Stimulated activated CD8-positive, alpha-beta memory T cell treated with anti-CD3 and anti-CD28 coated beads, Interleukin-12 subunit alpha, Interleukin-12 subunit beta, amount 100 ng/mL, for 4 hours (primary cell): ENCODE results near the gene APP.
"Not testable (repeated sequence)": the region's sequence is repeated elsewhere in the genome, so short reads cannot be mapped to it uniquely, and the experiment has no call there.

ENCODE experiments used
- DNase-seq: peaks from one replicate; pipeline ENCODE4 v3.0.0-alpha.2; 2020; ENCODE audit warnings: low read depth

APP gene

GRCh38 chr21:26097475-26097874 lies 73.1 kb downstream of the APP start:
- no peak for DNase-seq

- no peak for DNase-seq
These were observed 73.8 kb downstream of the APP start for GRCh38 chr21:26096494-26097371.

GRCh38 chr21:26095131-26095530 lies 75.4 kb downstream of the APP start:
- DNase-seq, result no peak

GRCh38 chr21:26093122-26093521 lies 77.4 kb downstream of the APP start:
- no peak for DNase-seq

- DNase-seq, result no peak
These were observed 79.0 kb downstream of the APP start for GRCh38 chr21:26091480-26092018.

- no peak for DNase-seq
These were observed 80.8 kb downstream of the APP start for GRCh38 chr21:26089730-26090129.

- DNase-seq, result no peak
These were observed 83.2 kb downstream of the APP start for GRCh38 chr21:26087223-26087918.

- DNase-seq, result no peak
These were observed 84.7 kb downstream of the APP start for GRCh38 chr21:26085882-26086281.

GRCh38 chr21:26085127-26085526 lies 85.4 kb downstream of the APP start:
- no peak for DNase-seq

GRCh38 chr21:26082549-26082948 lies 88.0 kb downstream of the APP start:
- DNase-seq, result no peak

GRCh38 chr21:26081175-26081760 lies 89.3 kb downstream of the APP start:
- DNase-seq, result not testable (repeated sequence)

- no peak for DNase-seq
These were observed 90.4 kb downstream of the APP start for GRCh38 chr21:26080211-26080610.

GRCh38 chr21:26079366-26079765 lies 91.2 kb downstream of the APP start:
- no peak for DNase-seq

GRCh38 chr21:26077521-26077920 lies 93.0 kb downstream of the APP start:
- DNase-seq, result no peak

GRCh38 chr21:26072666-26073615 lies 97.6 kb downstream of the APP start:
- DNase-seq, result no peak

GRCh38 chr21:26070822-26071425 lies 99.6 kb downstream of the APP start:
- DNase-seq, result no peak

- no peak for DNase-seq
These were observed 100.4 kb downstream of the APP start for GRCh38 chr21:26070121-26070520.

GRCh38 chr21:26068776-26069175 lies 101.8 kb downstream of the APP start:
- DNase-seq, result no peak

- DNase-seq, result no peak
These were observed 102.6 kb downstream of the APP start for GRCh38 chr21:26067836-26068594.

GRCh38 chr21:26064506-26064905 lies 106.1 kb downstream of the APP start:
- no peak for DNase-seq
